Adipose tissue (tissue), 3 donors: ENCODE data around the gene GIT2. TPM values are rescaled to one million over a fixed set of nuclear protein-coding genes. Genes with fewer than 3 reads are reported as not detected.
"Not testable (repeated sequence)": the region's sequence is repeated elsewhere in the genome, so short reads cannot be mapped to it uniquely, and the experiment has no call there.

Source experiments
- H3K27ac ChIP-seq: one replicate; pipeline ENCODE4 v1.5.1; 2013; ENCODE audit warnings: low read depth, low read length
- WGBS, 3 donors: extraction: QIAGEN DNeasy Blood & Tissue Kit; methylation state at CpG; one replicate each; pipeline ENCODE4 v1.1.7; 2013; 5-methylcytosine and 5-hydroxymethylcytosine counted together
- polyA plus RNA-seq, 3 donors: library from polyadenylated mRNA; stranded (reverse); fragments of 200-250 nt; gene quantifications; one replicate each; pipeline ENCODE4 v1.2.3, GENCODE V29; 2013
- donor health status: healthy with polysubstance abuse.
- donor health status: Bipolar disorder and iron deficiency.
- donor health status: healthy.

The GIT2 gene
- polyA plus RNA-seq, 3 donors, result 13.9 to 15.4 (median 14.0) TPM

DNA sequence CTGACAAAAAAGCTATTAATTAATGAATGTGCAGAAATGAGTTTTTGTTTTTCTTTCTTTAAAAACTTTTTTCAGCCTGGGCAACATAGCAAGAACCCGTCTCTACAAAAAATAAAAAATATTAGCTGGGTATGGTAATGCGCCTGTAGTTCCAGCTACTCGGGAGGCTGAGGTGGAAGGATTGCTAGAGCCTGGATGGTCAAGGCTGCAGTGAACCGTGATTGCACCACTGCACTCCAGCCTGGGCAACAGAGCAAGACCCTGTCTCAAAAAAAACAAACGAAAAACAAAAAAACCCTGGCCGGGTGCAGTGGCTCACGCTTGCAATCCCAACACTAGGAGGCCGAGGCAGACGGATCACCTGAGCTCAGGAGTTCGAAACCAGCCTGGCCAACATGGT is 7.9 kb downstream of the GIT2 start:
- 84 to 95% (median 93%) methylated on average over 10 of the region's 10 CpGs for WGBS, 3 donors
- no peak overlapping the region for H3K27ac ChIP-seq

DNA sequence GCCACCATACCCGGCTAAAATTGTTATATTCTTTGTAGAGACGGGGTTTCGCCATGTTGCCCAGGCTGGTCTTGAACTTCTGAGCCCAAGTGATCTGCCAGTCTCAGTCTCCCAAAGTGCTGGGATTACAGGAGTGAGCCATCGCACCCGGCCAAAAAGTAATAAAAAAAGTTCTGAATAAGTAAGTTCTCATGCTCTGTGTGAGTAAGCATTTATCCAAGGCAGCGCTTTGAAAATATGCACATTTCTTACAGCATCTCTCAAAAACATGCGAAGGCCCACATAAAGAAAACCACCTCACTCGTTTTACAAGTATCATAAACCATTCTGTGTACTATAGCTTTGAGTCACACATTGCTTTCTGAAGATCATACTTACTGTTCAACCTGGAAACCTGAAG is 8.6 kb downstream of the GIT2 start:
- no peak overlapping the region for H3K27ac ChIP-seq
- WGBS, 3 donors, result 91 to 95% (median 93%) methylated on average over 8 of the region's 8 CpGs

DNA sequence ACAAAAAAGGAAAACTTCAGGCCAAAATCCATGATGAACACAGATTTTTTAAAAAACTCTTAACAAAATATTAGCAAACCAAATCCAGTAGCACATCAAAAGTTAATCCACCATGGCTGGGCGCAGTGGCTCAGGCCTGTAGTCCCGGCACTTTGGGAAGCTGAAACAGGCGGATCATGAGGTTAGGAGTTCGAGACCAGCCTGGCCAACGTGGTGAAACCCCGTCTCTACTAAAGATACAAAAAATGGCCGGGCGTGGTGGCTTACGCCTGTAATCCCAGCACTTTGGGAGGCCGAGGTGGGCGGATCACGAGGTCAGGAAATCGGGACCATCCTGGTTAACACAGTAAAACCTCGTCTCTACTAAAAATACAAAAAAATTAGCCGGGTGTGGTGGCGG is 9.9 kb downstream of the GIT2 start:
- not testable (repeated sequence) for H3K27ac ChIP-seq
- whole genome bisulfite sequencing, 3 donors, result 95 to 97% (median 96%) methylated on average over 16 of the region's 16 CpGs

DNA sequence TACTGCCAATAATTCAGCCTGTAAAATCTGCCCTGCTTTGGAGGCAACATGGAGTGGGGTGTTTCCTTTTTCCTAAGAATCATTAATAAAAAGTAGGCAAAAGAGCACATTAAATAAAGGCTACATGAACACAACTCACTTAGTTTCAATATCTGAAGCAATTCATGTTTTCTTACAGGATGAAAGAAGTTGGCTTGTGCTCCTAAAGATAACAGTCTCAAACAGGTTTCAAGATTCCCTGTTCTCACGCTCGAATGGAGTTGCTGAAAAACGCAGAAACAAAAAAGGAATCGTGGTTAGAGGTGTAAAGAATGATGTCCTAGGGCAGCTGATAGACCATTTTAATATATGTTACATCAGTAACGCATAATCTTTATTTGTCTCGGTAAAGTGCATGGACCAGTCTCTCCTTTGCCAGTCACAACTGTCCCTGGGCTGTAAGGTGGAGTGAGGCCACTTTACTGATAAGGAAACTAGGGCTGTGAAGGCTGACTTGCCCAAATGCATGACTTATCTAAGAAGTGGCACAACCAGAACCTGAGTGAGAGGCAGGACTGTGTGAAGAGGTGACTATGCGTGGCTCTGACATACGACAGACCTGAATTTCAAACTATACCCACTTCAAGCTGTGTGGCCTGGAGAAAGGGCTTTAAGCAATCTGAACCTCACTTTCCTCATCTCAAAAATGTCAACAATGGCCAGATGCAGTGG is 12.6 kb downstream of the GIT2 start:
- no peak overlapping the region for H3K27ac ChIP-seq
- WGBS, 3 donors, result 59 to 95% (median 93%) methylated on average over 8 of the region's 8 CpGs

DNA sequence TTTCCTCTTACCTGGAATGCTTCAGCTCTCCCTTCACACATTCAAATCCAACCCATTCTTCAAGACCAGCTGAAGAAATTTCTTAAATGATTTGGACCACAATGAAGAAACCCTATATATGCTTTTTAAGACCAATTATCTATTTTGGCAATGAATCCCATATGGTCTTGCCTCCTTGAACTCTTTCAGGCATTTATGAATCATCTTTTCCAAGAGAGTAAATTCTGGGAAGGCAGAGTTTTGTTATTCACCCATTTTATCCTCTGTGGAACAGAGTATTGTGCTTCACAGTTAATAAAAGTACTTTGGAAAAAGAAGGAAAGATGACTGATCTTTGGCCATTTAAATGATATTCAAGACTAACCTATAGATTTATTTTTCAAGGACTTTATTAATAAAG is 14.0 kb downstream of the GIT2 start:
- H3K27ac ChIP-seq, result no peak overlapping the region

DNA sequence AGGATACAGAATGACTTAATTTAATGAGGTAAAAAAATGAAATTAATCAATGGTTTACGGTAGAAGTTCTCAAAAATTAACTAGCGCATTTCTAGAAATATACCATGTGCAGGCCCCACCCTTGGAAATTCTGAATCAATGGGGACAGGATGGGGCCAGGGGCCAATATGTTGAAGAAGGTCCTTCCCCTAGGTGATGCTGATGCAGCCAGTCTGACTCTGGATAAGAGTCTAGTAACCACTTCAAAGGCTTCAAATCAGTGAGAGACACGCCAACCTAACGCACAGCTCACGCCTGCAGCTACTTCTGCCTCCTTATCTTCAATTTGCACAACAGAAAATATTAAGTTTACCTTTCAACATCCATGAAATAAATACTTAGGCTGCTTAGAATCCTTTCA is 14.9 kb downstream of the GIT2 start:
- no peak overlapping the region for H3K27ac ChIP-seq
- WGBS, 3 donors, result 80 to 95% (median 94%) methylated on average over 5 of the region's 5 CpGs

DNA sequence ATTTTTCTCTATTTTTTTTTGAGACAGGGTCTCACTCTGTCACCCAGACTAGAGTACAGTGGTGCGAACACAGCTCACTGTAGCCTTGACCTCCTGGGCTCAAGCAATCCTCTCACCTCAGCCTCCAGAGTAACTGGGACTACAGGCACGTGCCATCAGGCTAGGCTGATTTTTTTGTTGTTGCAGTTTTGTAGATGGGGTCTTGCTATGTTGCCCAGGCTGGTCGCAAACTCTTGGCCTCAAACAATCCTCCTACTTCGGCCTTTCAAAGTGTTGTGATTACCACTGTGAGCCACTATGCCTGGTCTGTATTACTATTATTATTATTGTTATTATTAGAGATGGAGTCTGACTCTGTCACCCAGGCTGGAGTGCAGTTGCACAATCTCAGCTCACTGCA is 23.3 kb downstream of the GIT2 start:
- no peak overlapping the region for H3K27ac ChIP-seq
- 98% methylated on average over 4 of the region's 4 CpGs for WGBS, 3 donors

DNA sequence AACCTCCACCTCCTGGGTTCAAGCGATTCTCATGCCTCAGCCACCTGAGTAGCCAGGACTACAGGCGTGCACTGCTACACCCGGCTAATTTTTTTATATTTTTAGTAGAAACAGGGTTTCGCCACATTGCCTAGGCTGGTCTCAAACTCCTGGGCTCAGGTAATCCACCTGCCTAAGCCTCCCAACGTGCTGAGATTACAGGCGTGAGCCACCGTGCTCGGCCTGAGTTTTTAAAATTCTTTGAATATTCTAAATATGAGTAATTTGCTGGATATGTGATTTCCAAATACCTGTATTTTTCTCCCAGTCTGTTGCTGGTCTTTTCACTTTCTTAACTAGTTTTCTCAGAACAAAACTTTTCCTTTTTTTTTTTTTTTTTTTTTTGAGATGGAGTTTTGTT is 27.4 kb downstream of the GIT2 start:
- H3K27ac ChIP-seq, result no peak overlapping the region

DNA sequence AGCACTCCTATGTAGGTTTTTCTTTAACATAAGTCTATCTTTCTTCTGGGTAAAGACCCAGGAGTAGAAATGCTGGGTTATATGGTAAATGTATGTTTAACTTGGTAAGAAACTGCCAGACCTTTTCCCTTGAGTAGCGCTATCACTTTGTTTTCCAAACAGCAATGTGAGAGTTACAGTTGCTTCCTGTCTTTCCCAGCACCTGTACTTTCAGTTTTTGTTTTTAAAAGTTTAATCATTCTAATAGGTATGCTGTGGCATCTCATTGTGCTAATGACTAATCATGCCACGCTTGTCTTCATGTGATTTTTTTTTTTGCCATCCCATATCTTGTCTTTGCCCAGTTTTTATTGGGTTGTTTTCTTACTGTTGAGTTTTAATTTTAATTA is 28.1 kb downstream of the GIT2 start:
- 83 to 93% (median 86%) methylated on average over 2 of the region's 2 CpGs for WGBS, 3 donors
- no peak overlapping the region for H3K27ac ChIP-seq

More for the DNA sequence above, 27.4 kb downstream of the GIT2 start:
- 87 to 96% (median 96%) methylated on average over 8 of the region's 8 CpGs for WGBS, 3 donors

DNA sequence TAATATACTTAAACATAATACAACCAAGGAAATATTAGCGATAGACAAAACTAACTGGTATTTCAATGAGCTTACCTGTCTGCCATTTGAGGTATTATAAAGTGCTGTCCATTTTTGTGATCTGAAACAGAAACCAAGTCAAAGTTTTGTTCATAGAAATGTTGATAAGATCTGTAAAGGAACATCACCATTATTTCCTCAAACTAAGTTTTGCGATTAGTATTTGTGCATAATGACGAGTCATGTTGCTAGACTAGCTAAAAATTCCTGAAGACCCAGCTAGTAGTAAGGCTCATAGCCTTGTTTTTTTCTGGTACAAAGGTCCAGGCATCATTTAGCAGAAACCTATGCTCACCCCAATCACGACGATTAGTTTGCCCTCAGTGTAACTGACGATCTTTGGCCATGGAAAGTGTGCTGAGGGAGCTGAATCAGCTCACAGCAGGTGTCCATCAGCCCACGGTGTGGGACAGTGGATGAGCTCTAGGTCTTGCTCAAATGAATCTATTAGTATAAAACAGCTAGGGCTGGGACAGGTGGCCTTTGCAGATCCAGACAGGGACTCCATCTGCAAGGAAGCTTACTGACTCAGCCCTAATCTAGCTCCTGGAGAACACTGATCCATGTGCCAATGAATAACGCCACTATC is 28.7 kb downstream of the GIT2 start:
- WGBS, 3 donors, result 72 to 81% (median 79%) methylated on average over 8 of the region's 8 CpGs
- no peak overlapping the region for H3K27ac ChIP-seq

DNA sequence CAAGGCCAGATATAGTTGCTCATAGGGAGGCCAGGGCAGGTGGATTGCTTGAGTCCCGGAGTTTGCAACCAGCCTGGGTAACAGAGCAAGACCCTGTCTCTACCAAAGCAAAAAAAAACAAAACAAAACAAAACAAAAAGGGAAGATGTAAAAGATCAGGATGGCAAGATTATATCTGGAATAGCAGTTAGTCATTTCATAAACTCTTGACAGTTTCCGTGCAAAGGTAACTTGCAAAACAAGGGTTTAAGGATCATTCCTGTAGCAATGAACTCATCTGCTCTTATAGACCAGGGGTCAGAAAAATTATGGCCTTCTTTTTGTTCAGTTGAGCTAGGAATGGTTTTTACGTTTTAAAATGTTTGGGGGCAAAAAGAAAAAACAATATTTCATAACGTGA is 29.6 kb downstream of the GIT2 start:
- no peak overlapping the region for H3K27ac ChIP-seq
- 88 to 93% (median 92%) methylated on average over 4 of the region's 4 CpGs for WGBS, 3 donors

DNA sequence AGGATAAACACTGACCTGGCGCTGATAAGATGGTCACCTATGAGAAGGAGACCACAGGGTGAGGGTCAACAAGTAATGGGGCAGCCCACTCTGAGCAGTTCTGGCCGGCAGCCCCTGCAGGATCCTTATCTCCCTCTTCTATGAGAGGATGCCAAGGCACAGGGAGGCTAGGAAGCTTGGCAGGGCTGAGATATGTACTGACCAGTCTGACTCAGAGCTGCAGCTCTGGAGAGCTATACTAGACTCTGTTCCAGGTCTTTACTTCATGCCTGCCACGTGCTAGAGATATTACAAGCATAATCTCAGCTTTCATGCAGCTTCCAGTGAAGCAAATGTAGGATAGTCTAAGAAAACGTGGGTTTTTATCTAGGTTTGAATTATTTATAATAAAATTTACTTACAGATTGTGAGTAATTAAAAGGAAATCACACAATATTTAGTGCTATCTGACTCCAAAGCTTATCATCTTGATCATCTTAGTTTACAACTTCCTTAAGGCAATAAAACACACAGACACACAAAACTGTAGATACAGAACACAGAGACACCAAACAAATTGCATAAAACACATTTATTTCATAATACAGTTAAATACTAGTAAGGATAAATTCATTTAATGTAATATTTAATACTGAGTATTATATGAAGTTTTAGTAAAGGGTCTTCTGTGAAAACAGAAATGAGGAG is 32.3 kb downstream of the GIT2 start:
- WGBS, 3 donors, result 48 to 64% (median 58%) methylated on average over 4 of the region's 4 CpGs
- no peak overlapping the region for H3K27ac ChIP-seq

DNA sequence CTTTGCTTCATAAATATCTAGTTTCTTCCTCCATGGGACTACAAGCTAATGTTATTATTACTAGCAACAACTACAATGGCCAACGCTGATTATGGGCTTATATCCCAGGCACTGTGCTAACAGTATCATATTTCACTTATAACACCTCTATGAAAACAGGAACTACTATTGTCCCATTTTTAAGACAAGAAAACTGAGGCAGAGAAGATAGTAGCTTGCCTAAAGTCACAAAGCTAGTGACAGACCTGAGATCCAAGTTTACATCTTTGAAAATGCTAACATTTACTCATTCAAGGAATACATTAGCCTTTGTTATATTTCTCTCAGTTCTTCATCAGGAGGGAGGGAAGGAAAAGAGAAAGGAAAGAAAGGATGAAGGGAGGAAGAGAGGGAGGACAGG is 32.8 kb downstream of the GIT2 start:
- no peak overlapping the region for H3K27ac ChIP-seq
- 76 to 98% (median 97%) methylated on average over 1 of the region's 1 CpG for WGBS, 3 donors

DNA sequence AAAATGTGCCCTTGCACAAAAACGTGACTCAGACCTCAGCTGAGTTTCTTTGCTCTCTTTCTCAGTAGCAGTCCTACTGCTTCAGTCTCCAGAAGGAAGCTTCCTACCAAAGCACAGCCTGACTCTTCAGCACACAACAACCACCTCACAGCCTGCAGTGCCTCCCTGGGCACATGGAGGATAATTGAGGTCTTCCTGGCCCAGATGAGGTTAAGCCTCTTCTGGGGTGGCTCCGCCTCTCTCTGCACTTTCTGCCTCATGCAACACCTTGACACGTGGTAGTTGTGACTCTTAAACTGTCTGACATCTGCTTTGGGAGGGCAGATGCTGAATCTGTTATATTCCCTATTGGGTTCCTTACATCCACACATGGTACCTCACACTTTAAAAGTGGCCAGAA is 33.8 kb downstream of the GIT2 start:
- H3K27ac ChIP-seq, result no peak overlapping the region
- 65 to 81% (median 79%) methylated on average over 3 of the region's 3 CpGs for WGBS, 3 donors

DNA sequence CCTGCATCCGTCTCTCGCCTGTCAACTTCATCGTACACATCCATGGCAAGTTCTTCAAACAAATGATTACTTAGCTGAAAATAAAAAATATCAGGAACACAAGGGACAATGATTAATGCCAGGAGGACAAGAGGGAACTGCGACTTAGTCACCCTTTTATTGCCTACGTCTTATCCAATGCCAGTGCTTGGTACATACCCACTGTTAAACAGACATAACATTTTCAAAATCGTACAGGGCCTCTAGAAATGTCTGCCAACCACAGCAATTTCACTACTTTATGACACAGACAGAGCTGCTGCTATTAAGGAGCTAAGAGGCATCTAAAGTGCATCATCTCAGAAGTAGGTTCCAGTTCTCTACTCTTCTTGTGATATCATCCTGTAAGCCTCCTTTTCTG is 34.6 kb downstream of the GIT2 start:
- H3K27ac ChIP-seq, result no peak overlapping the region
- 59 to 91% (median 91%) methylated on average over 6 of the region's 6 CpGs for WGBS, 3 donors

DNA sequence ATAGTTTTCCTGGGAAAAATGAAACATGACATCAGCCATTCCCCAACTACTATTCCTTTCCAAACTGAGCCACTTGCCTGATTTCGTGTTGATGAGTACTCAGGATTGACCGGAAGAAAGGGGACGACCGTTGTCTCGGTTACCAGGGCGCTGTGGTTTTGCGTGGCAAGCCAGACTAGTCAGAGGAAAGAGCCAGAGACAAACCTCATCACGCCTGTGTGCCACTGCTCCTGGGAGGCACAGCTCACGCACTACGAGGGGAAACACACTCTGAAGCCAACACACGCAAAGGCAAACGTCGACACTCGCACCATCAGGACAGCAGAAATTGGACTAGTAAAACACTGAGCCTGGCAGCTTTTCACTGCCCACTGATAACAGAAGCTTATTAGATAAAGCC is 35.0 kb downstream of the GIT2 start:
- H3K27ac ChIP-seq, result no peak overlapping the region
- 70 to 86% (median 82%) methylated on average over 14 of the region's 14 CpGs for WGBS, 3 donors

DNA sequence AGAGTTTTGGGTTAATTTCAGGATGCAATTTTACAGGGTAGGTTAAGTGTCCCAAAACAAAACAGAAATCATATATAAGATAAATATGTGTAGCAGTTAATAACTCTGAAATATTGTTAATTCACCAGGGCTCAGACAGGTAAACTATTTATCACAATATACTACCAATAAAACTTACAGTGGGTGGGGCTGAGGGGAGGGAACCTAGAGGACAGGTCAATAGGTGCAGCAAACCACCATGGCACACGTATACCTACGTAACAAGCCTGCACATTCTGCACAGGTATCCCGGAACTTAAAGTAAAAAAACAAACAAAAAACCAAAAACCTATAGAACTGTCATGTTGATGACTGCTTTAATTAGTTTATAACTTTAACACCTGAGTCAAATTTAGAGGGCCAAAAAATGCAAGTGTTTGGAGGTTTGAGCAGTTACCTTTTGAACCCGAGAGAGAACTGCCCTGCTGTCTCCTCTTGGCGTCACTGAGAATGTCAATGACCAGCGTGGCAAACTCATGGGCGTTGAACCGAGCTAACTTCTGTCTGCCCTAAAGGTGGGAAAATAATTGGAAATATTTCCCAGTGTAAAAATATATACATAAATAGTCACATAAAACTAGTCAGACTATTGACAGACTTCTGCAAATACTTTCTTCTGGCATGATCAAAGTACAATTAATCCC is 36.6 kb downstream of the GIT2 start:
- no peak overlapping the region for H3K27ac ChIP-seq
- 95 to 98% (median 97%) methylated on average over 8 of the region's 8 CpGs for WGBS, 3 donors

DNA sequence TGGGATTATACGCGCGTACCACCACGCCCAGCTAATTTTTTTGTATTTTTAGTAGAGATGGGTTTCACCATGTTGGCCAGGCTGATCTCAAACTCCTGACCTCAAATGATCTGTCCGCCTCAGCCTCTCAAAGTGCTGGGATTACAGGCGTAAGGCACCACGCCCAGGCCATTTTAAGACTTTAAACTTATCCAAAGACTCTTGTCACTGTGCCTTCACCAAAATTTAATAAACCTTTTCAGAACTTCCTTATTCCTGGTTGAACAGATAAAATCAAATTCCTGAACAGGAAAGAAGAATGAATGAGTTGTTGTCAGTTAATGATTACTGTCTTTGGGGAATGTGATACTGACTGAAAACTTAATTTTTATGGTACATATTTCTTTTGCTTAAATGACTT is 37.8 kb downstream of the GIT2 start:
- 93 to 98% (median 98%) methylated on average over 7 of the region's 7 CpGs for WGBS, 3 donors
- no peak overlapping the region for H3K27ac ChIP-seq

DNA sequence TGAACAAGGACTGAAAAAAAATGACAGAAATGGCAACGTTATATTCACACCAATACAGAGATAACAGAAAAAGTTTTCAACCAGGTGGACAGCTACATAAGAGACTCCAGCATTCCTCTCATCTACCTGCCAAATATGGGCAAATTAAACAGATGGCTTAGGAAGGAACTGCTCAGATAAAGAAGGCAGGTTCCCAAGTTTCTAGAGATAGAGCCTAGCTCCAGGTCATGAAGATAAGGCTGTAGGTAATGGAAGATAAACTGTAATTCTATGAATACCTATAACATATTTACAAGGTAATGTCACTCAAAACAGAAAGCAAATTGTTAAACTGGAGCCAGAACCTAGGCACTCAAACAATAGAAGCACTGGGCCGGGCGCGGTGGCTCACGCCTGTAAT is 42.5 kb downstream of the GIT2 start:
- no peak overlapping the region for H3K27ac ChIP-seq
- 59 to 96% (median 96%) methylated on average over 5 of the region's 5 CpGs for WGBS, 3 donors
